T follicular helper cell (primary cell): ENCODE results near the gene IL18RAP.

Source experiments
- DNase-seq: peaks from one replicate; pipeline ENCODE4 v3.0.0-alpha.2; 2020; ENCODE audit warnings: low read depth
- total RNA-seq, 2 experiments: gene quantifications; one replicate each; lab custom pipeline; 2026; lab: John Stamatoyannopoulos, UW

The IL18RAP gene, protein sequence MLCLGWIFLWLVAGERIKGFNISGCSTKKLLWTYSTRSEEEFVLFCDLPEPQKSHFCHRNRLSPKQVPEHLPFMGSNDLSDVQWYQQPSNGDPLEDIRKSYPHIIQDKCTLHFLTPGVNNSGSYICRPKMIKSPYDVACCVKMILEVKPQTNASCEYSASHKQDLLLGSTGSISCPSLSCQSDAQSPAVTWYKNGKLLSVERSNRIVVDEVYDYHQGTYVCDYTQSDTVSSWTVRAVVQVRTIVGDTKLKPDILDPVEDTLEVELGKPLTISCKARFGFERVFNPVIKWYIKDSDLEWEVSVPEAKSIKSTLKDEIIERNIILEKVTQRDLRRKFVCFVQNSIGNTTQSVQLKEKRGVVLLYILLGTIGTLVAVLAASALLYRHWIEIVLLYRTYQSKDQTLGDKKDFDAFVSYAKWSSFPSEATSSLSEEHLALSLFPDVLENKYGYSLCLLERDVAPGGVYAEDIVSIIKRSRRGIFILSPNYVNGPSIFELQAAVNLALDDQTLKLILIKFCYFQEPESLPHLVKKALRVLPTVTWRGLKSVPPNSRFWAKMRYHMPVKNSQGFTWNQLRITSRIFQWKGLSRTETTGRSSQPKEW
- total RNA-seq = 36.9 to 42.2 reads per million in 2 experiments

DNA sequence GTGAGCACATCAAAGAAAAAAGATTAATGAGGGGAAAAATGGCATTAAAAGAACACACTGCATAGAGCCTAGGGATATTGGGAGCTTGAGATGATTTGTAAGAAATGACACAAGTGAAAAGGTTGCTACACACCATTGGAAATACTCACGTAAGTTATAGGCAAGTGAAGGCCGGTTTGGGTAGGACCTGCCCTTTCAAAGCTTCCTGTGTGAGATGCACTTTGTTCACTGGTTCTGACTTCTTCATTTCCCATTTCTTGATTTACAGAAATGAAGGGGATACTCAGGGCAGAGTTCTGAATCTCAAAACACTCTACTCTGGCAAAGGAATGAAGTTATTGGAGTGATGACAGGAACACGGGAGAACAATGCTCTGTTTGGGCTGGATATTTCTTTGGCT, at the start of gene IL18RAP:
TSS of gene IL18RAP (plus strand) at position 251 of the 400 bp plus-strand sequence. CDS start at position 369, 118 bp downstream.
- DNase-seq = no peak

DNA sequence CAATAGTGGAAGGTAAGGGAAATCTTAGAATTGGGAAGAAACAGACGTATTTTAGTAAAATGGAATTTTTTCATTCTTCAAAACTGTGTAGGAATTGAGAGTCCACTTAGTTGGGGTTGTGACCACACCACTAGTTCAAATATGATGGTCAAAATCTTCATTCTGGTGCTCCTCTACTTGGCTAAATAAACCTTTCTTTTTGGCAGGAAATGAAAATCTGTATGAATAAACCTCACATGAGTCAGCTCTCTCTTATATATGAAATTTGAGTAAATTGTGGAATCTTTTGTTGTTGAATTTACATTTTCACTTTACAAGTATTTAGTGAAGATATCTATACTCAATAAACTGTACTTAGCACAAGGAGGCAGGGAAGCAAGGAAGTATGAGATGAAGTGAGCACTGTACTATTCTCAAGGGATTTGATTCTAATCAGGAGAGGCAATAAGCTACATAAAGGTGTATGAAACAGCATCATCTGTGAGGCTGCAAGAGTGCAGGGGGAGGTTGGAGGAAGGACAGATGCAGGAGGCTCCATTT, 46.8 kb upstream of the IL18RAP start:
- no peak for DNase-seq

DNA sequence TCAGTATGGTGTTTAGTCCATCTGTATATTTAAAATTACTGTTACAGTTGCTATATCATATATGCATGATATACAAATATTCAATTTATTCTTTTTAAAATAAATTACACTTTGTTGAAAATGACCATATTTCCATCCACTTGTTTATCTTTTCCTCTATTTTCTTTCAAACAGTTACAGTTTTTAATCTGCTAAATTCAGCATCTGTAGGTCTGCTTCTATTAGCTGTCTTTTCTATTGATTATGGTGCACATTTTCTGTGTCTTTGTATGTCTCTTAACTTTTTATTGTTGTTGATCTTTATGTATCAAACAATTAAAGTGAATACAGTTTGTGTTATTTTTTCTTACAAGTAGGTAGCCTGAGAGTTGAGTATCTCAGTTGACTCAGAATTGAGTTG, 39.2 kb upstream of the IL18RAP start:
- DNase-seq = no peak

DNA sequence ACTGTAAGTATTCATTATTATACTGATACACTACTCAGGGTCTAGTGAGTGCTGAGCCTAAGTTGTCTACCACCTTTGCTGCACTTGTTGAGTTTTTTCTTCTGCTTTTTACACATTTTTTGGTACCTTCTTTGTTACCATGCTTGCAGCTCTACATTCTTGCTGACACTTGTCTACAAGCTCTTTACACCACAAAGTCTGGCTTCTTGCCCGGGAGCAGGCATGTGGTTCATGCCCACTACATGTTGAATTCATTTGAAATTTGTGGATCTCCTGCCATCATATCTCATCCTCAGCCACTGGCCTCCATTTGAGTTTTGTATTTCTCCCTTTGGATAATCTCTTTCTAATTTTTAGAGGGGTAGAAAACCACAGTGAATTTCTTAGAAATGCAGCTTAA, 37.4 kb upstream of the IL18RAP start:
- no peak for DNase-seq

DNA sequence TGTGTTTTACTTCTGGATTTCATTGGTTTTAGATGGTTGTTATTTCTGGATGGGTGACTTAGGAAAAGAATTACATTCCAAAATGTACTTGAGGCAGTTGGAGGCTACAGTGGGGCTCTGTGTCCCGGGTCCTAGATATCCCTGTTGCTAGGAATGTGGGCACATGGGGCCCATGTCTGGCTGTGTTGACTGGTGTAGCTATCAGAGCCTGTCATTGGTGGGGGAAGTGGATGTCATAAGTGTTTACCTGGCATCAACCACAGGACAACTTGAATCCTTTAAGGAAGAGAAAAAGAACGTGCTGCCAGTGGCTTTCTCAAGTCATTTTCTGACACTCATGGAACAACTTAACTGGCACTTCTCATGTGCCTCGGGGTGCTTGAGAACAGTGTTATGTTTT, 37.0 kb upstream of the IL18RAP start:
- DNase-seq = no peak

DNA sequence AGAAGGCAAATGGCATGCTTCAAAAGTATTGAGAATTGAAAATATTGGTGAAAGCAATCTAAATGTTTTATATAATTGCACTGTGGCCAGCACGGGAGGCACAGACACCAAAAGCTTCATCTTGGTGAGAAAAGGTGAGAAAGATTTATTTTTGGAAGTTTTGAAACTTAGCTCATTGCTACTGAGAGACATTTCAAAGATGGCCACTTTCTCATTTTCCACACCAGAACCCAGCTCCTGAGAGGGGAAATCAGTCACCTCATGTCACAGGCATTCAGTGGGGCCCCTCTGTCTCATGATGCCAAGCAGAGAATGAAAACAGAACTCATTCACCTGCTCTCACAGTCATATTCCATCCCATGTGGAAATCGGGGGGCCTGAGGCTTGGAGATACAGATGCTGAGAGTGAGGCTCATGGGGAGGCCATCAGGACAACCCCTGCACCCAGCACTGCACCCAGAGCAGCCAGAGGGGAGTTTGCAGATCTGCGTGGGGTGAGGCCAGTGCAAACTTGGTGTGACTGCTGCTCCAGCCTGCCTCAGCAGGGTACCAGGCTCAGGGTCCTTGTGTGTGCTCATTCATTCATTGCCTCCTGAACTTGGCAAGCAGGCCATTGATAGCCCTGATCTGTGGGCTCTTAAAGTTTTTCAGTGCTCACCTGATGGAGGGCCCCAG, 36.0 kb upstream of the IL18RAP start:
- no peak for DNase-seq

DNA sequence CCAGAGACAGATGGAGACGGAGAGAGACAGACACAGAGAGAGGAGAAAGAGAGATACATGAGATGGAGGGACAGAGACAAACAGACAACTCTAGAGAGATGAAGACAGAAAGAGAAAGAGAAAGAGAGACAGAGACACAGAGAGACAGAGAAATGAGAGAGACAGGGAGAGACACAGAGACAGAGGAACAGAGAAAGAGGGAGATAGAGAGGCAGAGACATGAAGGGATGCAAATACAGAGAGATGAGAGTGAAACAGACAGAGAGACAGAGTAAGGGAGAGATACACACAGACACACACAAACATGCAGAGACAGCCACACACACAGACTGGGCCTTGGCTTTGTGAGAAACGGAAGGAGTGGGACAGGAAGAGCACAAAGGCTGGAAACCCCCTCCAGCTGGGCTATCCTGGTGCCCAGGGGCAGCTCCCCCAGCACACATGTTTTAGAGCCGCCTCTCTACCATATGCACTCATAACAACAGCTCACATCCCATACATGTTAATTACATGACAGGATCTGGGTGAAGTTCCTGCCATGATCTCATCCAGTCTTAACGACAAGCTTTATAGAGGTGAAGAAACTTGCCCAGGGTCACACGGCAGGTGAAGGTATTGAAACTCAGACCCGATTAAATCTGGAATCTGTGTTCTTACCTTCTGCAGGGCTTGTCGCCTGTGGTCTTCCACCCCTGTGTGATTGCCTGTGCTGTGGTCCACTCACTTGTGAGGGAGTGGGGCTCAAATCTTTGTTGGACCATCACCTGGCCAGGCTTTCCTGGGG, 35.0 kb upstream of the IL18RAP start:
- no peak for DNase-seq

DNA sequence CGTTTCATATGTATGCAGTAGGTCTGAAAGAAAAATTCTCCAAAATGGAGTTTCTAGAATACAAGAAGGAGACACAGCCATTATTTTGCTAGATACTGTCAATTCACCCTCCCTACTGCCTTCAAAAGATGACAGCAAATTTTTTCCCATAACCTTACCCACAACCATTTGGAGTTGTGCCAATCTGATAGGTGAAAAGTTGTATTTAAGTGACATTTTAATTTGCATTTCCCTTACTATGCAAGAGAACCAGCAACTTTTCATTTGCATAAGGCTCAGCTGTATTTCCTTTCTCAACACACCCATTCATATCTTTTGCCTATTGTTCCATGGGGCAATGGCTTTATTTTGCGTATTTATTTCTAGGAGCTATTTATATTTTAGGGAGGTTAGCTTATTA, 31.4 kb upstream of the IL18RAP start:
- no peak for DNase-seq

DNA sequence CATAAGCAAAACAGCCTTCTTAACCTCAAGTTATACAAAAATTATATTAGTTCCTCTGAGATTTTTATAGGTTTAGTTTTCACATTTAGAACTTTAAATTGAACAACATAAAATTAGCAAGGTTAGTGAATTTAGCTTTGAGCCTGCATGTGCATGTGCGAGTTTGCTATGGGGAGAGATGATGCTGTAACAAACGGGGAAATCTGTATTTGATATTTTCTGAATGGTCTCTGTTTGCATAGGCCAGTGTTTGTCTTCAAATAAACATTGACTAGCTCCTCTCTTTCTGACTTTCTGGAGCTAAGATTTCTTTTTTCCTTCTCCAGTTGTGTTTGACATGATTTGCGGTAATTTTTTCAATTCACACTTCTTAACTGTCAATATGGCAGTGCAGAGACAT, 30.9 kb upstream of the IL18RAP start:
- DNase-seq = no peak

DNA sequence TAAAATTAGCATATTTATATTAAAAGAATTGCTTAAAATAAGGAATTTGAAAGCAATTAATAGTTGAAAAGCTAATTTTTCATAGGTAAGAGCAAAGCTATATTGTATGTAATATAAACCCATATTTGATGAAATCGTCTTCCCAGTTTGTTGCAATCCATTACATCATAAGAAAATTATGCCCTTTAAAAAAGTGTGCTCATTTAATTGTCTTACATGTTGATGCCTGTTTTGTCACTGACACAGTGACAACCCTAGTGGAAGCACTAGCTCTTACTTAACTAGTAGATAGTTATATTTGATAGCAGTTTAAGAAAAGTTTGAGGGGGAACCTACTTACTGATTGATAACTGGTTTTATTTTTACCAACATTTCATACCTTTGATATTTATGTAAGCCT, 30.0 kb upstream of the IL18RAP start:
- no peak for DNase-seq

DNA sequence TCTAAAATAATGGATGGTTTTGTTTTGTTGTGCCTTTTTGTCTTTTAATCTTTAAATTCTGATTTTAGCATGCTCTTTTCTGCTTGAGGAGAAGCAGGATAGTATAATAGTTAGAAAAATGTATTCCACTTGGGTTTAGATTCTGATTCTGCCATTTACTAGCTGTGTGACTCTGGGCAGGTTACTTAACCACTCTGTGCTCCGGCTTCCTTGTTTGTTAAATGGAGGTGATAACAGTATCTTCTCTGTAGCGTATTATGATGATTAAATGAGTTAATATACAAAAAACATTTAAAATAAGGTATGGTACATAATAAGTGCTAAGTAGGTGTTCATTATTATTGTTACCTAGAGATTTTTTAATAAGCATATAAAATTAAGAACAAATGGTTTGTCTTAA, 26.9 kb upstream of the IL18RAP start:
- DNase-seq = no peak

DNA sequence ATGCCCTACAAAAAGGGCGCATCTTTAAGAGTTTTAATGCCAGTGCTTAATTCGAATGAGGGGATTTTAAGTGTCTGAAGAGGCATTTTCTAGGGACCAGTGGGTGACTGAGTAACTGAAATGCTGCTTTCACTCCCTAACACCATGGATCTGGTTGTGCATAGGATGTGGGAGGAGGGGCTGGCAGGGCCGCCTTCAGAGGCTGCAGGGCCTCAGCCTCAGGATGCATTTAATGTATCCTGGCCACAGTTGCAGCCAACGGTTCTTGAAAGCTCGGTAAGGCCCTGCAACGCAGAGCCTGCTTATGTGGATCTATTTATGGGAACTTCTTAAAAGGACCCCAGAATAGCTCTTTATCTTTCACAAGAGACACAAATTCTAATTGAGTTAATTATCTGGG, 25.8 kb upstream of the IL18RAP start:
- no peak for DNase-seq

DNA sequence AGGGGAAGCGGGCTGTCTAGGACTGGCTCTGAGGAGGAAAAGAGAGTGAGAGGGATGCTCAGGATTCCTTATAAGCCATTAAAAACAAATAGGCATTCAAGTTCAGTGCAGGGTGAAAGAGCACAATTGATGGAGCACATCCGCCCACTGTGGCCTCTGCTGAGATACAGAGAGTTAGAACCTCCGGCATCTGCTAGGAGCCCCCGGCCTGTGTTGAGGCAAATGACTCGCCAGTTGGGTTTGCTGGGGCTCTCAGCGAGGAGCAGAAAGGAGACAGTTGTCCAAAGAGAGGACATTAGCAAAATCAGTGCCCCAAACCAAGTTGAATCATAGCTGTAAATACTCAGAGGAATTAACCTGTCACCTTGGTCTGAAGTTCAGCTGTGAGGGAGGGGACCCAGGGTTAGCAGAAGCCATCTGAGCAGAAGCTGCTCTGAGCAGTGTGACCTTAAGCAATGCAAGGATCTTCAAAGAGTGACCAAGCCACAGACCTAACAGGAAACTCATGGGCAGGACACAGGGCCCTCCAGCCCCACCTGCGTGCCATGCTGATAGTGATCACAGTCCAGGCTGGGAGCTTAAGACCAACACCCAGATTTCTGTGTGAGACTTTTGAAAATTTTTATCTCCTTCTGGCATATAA, 23.3 kb upstream of the IL18RAP start:
- no peak for DNase-seq

DNA sequence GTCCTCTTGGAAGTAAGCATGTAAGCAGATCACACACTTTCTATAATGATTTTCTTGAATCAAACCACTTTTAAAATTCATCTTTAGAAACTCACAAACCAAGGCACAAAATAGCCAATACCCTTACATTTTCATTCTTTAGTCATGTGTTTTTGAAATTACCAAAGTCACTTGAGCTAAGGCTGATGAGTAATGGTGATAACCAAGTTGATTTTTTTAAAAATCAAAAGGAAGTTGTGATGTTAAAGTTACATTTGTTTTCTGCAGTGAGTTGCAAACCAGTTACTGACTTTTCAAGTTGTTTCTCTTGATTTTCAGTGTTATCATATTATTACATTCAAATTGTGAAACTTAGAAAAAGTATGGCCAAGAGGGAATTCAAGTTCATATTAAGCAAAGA, 21.5 kb upstream of the IL18RAP start:
- DNase-seq = no peak

DNA sequence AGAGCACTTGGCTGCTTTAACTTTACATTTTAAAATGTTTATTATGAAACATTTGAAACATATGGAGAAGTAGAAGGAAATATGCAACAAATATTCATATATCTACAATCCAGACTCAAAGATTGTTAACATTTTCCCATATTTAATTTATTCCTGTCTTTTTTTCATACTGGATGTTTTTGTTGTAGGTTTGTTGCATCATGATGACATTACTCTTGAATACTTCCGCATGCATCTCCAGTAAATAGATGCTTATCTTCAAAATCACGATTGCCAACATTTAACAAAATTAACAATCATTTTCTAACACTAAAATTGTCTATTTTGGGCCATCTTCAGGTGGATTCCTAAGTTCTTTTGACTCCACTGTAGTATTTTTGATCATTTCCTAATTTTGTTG, 21.1 kb upstream of the IL18RAP start:
- DNase-seq = no peak

DNA sequence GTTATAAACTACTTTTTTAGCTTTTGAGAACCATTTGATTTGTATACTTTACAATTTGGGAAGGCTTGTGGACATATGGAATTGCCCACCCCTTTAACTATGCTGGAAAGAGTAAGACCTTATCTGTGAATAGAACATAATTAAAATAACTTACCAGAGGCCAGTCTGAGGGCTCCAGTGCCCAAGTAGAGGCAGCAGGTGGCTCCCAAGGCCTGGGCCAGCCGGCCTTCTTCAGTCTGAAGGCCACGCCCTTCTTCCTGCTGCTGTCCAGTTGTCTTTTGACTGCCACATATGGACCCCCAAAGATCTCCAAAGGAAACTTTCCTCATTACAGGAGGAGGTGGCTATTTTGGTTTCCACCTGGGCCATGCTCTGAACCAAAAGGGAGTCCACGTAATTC, 12.0 kb upstream of the IL18RAP start:
- DNase-seq = no peak

DNA sequence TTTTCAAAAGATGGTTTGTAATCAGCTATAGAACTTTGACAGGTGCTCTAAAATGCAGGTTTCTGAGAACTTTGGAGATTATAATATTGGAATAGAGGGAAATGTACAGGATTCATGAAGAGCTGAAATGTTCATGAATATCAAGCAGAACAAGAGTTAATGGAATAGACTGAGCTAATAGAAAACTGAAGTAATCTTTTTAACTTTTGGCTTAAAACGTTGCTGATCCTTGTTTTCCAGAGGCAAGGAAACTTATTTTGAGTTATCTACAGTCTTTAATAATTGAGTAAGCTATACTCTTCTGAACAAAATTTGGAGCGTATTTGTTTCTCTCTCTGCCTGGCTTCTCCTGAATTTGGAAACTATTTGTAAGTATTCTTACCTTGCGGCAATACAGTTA, 10.8 kb upstream of the IL18RAP start:
- no peak for DNase-seq

DNA sequence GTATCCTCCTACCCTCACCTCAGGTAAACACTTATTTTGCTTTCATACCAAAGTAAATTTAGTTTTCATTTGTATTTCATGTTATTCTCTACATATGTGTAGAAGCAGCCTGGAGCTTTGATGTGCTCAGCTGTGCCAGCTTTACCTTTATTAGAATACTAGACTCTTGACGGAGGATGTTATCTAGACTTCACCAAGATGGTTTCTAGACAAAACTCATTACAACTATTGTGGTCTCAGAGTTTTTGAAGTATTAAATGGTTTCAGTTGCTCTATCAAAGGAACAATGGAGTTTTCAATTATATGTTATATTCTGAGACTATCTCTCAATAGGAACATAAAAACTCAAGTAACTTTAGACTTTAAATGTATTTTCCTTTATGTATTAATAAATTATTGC, 5.0 kb upstream of the IL18RAP start:
- DNase-seq = no peak

DNA sequence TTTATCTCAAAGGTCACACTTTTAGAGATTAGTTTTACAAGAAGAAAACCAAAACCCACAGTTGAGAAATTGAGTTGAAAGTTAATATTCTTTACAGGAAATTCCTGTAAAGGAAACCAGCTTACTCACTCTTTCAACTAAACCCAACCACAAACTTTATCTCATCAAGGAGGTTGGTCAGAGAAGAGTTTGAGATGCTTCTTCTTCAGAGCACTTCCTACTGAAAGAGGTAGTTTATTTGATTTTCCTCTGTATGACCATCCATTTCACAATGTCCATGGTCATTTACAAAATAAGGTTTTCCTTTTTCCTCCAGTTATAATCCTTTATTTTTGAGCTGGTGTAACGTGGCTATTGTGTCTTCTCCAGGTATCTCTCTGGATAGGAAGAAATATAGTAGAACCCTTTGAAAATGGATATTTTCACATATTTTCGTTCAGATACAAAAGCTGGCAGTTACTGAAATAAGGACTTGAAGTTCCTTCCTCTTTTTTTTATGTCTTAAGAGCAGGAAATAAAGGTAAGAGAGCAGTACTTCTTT, 4.5 kb upstream of the IL18RAP start:
- DNase-seq = no peak

DNA sequence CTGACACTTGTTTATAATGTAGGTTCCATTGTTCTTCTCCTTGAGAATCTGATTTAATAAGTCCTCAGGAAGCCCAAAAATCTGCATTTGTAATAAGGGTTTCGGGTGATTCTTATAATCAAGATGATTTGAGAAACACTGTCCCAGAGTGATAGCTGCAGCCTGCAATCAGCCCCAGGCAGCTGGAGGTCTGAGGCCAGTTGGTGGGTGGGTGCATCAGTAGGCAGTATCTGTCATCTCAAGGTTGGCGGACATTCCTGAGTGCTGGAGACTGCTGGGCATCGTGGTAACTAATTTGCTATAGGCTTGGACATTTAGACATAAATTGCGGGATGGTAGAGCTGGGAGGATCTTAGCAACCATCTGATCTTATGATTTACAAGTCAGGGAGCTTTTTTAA, 2.7 kb upstream of the IL18RAP start:
- no peak for DNase-seq
